MV-4-11 (cell line): ENCODE results near the gene TMEM184A.

ENCODE experiments used
- DNase-seq: peaks from one replicate; lab custom pipeline; 2025; lab: John Stamatoyannopoulos, UW

The TMEM184A gene

DNA sequence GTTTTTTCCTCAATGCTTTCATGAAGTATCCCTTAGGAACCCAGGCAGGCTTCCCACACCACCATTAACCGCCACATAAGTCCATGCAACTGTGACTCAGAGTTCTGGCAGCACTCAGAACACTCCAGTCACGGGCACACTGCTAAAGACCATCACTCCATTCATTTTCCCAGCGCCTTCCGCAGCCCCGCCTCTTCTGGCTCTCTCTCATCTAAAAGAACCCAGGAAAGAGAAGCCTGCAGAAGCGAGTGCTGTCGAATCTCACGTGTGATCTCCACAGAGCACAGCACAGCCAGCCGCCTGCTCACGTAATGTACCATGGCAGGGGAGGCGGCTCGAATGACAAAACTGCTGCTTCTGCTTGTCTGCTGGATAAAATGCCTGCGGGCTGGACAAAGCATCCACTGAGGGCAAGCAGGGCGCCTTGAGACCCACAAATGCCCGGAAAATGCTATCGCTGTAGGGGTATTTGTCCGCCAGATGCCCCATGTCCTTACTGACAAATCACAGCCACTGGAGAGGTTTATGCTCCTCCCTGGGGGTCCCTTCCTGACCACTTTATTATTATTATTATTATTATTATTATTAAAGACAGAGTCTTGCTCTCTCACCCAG, 12.0 kb upstream of the TMEM184A start:
- DNase-seq, result no peak

DNA sequence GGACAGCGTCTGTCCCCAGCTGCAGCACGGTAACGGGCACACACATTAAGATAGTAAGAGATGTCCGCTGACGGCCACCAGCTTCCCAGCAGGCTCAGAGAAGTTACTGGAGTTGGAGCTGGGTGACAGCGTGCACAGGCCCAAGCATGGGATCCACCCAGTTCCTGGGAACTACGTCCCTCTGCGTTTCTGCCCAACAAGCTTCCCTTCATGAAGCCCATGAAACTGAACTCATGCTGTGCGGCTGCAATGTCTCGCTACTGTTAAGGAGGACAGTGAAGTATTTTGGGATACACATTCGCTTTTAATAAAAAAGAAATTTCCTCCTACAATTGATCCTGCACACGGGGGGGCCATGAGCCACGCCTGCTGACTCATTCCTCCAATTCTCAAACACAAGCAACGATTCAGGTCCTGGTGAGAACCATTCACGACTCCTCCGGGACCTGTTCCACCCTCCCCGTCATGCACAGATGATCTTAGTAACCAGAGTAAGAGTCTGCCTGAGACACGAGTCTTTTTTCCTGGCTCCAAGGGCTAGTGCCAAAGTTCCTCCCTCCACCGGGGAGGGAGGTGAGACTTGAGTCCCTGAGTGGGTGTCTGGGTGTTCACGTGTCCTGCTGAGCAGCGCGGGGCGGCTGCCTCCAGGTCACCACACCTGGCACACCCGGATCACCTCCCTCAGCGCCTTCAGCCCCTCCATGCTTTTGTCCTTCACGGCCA, 11.2 kb upstream of the TMEM184A start:
- DNase-seq, result no peak

DNA sequence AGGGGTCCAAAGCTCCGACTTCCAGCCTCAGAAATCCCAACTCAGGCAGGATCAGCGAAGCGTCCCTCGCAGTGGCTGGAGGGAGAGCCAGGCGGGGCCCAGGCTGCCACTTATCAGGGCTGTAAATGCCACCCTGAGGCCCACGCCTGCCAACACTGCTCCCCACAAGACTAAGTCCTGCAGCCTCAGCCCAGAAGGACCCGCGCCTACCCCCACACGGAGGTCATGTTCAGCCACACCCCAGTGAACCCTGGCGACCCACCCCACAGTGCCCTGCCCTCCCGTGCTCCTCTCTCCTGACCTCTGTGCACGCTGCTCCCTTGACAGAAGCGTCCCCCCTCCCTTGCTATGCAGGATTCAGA, 10.7 kb upstream of the TMEM184A start:
- DNase-seq, result no peak

DNA sequence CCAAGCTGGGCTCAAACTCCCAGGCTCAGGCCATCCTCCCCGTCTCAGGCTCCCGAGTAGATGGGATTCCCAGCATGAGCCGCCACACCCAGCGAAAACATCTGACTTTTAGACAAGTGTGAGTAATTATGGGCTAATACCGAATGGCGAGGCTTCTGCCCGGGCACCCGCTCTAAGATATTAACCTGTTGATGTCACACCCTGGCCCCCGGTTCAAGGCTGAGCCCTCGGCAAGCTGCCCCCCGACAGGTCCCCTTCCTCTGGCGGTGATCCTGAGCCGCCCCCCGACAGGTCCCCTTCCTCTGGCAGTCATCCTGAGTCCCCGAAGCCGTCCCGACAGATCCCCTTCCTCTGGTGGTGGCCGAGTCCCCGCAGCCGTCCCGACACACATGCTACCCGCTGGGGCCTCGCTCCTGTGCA, 8.6 kb upstream of the TMEM184A start:
- no peak for DNase-seq

DNA sequence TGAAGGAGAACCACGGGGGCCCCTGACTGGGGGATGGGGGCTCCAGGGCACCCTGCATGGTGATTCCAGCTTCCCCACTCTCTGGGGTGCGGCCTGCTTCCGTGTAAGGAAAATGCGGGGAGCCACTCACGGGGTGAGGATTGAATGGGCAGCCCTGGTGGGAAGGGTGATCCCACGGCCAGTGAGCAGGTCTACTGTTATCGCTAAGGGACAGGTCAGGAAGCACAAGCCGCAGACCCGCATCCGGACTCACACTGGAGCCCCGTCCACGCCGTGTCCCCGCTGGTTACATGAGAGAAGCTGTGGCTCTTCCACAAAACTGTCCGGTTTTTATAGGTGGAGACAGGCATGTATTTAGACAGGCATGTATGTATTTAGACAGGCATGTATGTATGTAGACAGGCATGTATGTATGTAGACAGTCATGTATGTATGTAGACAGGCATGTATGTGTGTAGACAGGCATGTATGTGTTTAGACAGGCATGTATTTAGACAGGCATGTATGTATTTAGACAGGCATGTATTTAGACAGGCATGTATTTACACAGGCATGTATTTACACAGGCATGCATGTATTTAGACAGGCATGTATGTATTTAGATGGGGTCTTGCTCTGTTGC, 8.1 kb upstream of the TMEM184A start:
- no peak for DNase-seq

DNA sequence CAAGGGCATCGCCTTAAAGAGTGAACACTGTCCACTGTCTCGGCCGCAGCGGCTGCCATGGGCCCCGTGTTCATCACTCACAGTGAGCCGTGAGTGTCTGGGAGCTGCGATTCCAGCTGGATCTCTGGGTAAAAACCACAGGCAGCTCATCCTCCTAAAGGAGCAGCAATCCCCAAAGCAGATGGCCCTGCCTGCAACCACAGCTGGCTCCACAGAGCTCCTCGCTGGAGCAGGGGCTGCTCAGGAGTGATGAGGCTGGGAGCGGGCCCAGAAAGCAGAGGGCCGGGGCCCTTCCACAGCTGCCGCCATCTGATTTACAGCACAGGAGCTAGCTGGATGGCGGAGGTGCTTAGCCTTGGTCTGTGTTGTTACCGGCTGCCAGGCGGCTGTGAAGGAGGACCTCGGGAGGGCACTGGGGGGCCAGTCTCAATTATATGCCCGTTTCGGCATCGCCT, 6.6 kb upstream of the TMEM184A start:
- DNase-seq, result no peak

DNA sequence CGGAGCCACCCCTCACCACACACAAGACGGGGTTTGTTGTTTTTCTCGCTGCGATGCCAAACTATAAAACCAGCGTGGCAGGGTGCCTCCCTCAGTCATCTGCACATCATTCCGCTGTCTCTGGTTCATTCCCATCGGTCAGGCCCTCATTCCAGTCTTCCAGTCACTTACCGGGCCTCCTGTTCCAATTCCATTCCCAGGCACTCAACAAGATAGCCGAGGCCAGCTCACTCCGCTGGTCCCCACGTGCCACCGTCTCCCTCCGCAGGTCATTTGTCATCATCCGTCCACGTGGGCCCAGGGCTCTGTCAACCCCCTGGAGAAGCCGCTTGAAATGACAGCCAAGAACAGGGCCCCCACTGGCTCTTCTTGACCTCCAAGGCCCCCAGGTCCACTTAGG, 6.1 kb upstream of the TMEM184A start:
- no peak for DNase-seq

DNA sequence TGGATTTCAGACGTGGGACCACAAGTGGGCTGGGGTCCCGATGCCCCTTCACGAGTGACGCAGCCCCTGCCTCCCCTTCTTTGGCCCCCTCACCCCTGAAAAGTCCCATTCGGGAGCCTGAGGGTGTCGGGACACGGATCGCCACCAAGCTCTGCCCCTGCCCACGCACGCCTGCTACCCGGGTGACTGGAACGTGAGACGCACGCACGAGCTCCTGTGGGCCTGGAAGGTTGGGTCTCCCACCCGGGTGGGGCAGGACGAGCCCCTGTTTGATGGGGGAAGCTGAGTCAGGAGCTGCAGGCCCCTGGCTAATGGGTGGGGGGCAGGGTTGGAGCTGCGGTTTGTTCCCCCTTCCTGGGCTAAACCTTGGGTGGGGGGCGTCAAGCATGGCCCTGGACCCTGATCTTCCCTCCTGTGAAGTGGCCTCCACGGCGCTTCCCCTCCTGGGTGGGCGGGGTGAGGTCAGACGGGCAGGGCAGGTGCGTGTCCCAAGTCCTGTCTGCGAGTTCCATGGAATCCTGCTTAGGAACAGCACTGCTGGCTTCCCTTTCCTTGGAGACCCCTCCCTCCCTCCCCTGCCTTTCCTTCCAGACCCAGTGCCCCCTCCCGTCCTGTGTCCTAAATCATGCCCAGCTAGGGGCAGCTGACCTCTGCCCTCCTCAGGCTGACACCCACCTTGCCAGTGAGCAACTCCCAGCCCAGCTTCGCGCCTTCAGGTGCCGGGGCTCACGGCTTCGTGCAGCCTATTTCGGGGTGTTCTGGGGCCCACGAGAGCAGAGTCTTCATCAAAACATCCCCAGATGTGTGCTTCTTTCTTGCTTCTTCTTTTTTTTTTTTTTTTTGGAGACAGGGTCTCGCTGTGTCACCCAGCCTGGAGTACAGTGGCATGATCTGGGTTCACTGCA, 5.3 kb upstream of the TMEM184A start:
- no peak for DNase-seq

DNA sequence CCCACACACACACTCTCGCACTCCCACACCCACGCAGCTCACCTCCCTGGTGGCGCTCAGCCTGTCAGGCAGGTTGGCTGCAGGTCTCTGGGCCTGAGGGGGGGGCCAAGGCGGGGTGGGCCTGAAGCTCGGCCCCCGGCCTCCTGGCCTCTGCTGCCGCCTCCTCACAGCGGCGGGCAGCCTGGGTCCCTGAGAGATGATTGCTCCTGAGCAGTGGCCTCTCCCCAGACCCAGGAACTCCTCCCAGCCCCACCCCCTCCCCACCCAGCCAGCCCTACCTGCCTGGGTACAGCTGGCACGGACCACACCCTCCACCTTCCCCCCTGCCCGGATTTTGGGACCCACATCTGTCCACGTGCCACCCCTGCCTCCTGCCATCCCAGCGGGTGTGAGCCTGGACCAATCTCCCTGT, 4.6 kb upstream of the TMEM184A start:
- no peak for DNase-seq

DNA sequence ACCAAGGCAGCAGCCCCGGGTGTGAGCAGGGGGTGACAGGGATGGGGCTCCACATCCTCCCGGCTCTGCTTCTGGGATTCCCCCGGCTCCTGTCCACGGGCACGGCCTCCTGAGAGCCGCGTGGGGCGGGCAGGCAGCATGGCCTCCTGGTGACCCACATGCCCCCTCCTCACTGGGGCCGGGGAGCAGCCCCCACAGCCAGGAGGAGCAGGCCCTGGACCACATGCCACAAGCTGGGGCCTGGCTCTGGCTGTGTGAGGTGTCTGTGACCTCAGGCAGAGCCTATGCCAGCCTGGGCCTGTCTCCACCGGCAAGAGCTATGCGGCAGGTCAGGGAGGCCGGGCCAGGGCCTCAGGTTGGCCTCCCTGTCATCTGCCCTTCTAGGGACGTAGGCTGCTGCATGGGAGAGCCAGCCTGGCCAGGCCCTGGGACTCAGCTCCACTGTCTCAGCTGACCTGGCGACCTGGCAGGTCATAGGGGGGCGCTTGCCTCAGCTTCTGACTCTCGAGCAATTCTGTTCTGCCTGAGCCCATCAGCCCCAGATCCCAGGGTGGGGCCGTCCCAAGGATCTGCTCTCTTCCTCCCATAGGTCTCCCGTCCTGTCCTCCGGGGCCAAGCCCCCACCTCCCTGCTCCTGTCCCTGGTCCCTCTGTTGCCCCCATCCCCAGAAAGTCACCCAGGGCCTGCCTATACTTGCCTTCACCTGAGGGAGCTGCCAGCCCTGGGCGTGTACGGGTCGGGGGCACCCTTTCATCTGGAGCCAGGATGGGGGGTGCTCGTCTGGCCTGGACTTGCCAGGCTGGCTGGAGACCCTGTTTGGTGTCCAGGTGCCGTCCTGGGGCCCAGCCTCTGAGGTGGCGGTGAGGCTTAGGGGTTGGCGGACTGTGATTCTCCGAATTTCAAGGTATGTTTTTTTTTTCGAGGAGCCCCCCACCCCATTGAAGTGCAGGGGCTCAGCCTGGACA, 3.9 kb upstream of the TMEM184A start:
- no peak for DNase-seq

DNA sequence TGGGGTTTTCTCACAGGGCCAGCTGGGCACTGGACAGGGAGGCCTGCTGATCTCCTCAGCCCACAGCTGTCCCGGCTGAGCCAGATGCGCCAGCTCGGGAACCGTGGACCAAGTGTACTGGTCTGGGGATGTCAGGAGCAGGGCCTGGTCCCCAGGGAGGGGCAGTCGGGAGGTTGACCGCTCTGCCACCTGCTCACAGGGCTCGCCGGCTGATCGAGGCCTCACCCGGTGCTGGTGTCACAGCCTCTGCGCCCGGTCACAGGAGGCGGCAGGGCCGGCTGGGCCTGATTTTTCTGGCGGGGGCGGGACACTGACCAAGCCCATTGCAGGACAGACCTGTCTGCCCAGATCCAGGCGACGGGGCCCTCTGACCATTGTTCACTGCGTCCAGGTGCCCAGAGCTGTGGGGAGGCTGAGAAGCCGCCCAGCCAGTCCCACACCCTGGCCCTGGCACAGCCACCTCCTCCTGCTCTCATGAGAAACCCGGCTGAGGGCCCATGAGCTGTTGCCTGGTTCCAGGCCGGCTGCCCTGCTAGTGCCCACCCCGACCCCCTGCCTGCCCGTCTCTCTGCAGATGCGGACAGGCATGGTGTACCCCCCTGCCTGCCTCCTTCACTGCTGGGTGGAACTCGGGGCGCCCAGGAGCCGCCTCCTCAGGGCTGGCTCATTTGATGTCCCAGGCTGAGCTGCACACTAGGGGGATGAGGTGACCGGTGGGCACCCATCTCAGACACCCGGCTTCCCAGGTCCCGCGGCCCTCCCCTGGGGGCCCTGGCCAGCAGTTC, 3.0 kb upstream of the TMEM184A start:
- DNase-seq, result no peak

DNA sequence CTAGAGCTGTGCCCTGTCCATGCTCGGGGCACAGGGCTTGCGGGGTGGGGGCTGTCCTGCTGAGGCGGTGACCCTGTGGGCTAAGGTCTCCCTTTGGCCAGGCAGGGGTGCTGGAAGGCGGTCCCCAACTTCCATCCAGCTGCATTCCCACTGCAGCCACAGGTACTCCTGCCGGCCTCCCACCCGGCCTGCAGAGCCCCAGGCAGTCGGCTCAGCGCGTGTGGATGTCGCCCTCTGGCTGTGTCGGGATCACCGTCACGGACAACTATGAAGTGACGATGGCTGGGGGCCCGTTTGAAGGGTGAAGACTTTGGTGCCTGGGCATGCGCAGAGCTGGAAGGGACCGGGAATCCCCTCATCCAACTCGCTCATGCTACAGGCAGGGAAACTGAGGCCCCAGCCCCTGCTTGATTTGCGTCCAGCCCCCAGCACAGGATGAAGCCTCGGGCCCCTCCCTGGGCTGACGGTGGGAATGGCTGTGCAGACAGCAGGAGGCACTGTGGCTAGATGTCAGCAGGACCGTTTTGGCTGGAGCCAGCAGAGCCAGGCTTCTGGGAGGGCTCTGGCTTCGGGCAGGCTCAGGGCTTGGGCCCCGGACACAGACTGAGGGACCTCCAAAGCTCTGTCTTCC, 2.3 kb upstream of the TMEM184A start:
- DNase-seq, result no peak

DNA sequence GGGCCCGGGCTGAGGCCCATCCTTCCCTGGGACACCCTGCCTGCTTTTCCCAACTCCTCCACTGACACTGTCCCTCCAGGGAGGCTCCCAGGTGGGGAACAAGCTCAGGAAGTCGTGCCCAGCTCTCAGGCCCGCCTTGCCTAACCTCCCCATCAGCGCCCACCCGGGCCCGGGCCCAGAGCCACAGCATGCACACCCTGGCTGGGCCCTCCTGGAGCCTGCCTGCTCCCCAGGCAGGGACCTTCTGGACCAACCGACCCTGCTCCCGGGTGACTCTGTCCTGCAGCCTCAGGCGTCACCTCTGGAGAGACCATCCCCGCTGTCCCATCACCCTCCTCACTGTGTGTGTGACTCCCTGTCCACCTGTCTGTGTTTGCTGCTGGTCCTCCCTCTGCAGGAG, 1.8 kb upstream of the TMEM184A start:
- DNase-seq, result no peak

DNA sequence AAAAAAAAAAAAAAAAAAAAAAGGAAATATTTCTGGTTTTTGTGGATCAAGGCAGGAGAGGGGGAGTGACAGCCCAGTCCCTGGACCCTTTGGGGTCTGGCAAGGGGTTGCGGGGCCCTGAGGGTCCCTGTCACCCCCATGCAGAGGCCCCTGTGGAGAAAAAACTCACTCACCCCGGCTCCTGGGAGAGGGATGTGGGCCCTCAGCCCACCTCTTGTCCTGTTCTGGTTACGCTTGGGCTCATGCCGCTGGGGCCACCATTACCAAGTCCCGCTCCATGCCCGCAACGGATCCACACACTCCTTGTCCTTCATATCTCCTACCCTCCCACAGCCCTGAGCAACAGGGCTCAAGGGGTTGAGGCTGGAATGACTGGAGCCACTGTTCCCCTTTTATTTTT, 1.0 kb upstream of the TMEM184A start:
- no peak for DNase-seq

DNA sequence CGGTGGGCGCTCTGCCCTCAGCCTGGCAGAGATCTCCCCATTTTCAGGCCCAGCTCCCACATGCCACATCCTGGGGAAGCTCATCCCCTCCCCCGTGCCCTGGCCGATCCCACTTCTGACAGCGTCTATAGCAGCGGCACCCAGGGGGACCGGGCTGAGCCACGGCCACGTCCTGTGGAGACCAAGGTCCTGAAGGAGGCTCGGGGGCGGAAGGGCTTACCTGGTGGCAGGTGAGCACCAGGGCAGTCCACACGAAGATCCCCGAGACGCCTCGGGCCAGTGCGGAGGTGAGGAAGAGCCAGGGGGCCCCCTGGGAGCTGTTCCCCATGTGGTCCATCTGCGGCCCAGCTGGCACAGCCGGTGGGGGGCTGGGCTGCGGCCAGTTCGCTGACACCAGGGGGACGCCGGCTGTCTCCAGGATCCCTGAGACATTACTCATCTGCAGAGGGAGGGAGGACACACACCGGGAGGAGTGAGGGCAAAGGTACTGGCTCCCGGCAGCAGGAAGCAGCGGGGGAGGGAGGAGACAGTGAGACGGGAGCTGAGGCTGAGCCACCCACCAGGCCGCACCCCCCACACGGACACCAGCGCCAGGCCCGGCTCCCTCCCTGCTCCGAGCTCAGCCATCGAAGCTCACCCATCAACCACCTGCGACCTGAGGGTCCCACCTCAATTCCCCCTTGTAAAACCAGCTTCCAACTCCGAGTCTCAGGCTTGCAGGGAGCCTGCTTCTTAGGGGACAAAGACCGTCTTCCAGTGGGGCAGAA, 776 bp downstream of the TMEM184A start:
- DNase-seq, result no peak

DNA sequence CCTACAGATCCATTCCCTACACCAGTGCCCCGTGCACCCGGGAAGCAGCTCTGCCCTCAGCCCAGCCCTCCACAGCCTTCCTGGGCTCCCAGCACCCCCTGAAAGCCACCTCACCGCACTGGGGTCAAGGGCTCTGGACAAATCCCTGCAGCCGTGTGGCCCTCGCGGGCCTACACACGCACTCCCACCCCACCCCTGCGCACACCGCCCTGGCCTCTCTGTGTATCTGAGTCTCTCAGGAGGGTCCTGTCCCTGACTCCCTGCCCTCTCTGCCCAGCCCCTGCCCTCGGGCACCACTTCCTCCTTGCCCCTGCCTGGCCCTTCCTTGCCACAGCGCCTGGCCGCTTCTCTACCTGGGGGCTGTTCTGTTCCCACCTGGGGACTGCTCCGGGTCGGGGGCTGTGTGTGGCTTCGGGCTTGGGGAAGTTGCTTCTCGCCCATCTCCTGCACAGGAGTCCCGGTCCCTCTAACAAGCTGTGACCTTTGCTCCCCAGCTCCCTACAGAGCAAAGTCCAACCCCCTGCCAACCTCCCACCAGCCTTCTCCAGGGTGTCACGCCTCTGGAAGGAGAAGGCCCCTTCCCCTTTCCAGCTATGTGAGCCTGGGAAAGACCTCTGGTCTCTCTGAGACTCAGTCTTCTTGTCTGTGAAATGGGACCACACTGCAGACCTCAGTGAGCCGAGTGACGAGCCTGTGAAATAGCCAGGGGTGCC, 1.5 kb downstream of the TMEM184A start:
- no peak for DNase-seq

DNA sequence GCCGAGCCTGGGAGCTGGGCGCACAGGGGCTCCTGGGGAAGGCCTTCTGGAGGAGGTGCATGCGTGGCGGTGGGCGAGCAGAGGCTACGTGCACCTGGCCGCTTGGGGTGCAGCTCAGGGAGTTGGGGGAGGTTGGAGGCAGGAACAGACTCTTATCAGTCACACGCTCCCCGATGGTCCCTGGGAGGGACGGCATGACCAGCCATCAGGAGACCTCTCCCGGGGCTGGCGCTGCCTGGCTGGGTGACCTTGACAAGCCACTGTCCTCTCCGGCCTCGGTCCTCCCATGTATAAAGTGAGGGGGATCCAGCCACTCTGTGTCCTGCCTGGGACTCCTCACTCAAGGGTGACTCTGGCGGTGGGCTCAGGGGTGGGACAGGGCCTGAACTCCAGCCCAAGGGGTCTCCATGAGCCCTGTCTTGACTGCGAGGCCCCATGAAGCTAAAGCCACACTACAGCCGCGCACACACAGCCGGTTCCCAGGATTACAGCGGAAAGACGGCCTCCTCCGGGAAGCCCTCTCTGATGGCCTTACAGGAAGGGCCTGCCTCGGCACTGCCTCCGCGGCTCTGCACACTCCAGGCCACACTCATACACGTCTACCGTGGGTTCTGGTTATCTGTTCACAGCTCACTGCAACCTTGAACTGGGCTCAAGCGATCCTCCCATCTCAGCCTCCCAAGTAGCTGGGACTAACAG, 2.3 kb downstream of the TMEM184A start:
- DNase-seq, result no peak

DNA sequence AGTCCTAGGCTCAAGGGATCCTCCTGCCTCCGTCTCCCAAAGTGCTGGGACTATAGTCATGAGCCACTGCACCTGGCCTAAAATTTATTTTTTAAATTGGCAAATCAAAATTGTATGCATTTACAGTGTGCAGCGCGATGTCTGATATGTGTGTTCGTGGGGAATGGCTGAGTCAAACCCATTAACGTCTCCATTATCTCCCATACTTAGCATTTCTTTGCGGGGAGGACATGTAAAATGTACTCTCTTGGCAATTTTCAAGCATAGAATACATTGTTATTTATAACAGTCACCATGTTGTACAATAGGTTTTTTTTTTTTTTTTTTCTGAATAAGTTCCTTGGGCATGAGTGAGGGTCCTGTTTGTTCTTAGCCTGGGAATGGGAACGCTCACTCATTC, 3.8 kb downstream of the TMEM184A start:
- DNase-seq, result no peak
